Astrocyte (in vitro differentiated cells and primary cell): ENCODE measurements around the gene PIK3R2. TPM values are rescaled to one million over a fixed set of nuclear protein-coding genes. Genes with fewer than 3 reads are reported as not detected.
"Not testable (repeated sequence)": the region's sequence is repeated elsewhere in the genome, so short reads cannot be mapped to it uniquely, and the experiment has no call there.

Source experiments
- DNase-seq: peaks from one replicate; pipeline ENCODE4 v3.0.0-alpha.2; 2010; ENCODE audit warnings: low read depth
- FAIRE-seq: peaks from 2 replicates; lab custom pipeline; 2011; peaks lifted over from hg19 to GRCh38; lab: Jason Lieb, UNC
- H2AFZ ChIP-seq: 2 replicates; pipeline ENCODE4 v1.6.0; 2012; ENCODE audit warnings: low read depth, low read length, inconsistent platforms
- H3K27ac ChIP-seq: 2 replicates; pipeline ENCODE4 v1.5.1; 2011; ENCODE audit warnings: low read depth, low read length, inconsistent platforms
- H3K27me3 ChIP-seq: 2 replicates; pipeline ENCODE4 v1.6.0; 2011; ENCODE audit warnings: low read length, inconsistent platforms; ENCODE audit not compliant: insufficient read depth
- H3K36me3 ChIP-seq: 2 replicates; pipeline ENCODE4 v1.5.1; 2011; ENCODE audit warnings: low read length, inconsistent platforms; ENCODE audit not compliant: insufficient read depth
- H3K4me1 ChIP-seq: 2 replicates; pipeline ENCODE4 v1.5.1; 2011; ENCODE audit warnings: low read length, inconsistent platforms; ENCODE audit not compliant: insufficient read depth
- H3K4me2 ChIP-seq: 2 replicates; pipeline ENCODE4 v1.6.0; 2012; ENCODE audit warnings: low read length, inconsistent platforms
- H3K4me3 ChIP-seq: 2 replicates; pipeline ENCODE4 v1.5.1; 2011; ENCODE audit warnings: low read depth, mild to moderate bottlenecking, low read length, inconsistent platforms; ENCODE audit not compliant: insufficient read depth
- H3K79me2 ChIP-seq: 2 replicates; pipeline ENCODE4 v1.6.0; 2012; ENCODE audit warnings: mild to moderate bottlenecking, low read length, inconsistent platforms; ENCODE audit not compliant: insufficient read depth
- H3K9ac ChIP-seq: 2 replicates; pipeline ENCODE4 v1.6.0; 2012; ENCODE audit warnings: mild to moderate bottlenecking, low read length, inconsistent platforms
- H3K9me3 ChIP-seq: 2 replicates; pipeline ENCODE4 v1.5.1; 2012; ENCODE audit warnings: low read depth, mild to moderate bottlenecking, low read length, inconsistent platforms; ENCODE audit not compliant: insufficient read depth
- H4K20me1 ChIP-seq: 2 replicates; pipeline ENCODE4 v1.6.0; 2012; ENCODE audit warnings: low read length, inconsistent platforms; ENCODE audit not compliant: insufficient read depth
- H3K27ac Mint-ChIP-seq: one replicate; pipeline ENCODE4 v1.8.0; 2021; ENCODE audit warnings: mild to moderate bottlenecking, mixed read lengths; ENCODE audit not compliant: unreplicated experiment
- H3K27me3 Mint-ChIP-seq: one replicate; pipeline ENCODE4 v1.8.0; 2021; ENCODE audit warnings: low read depth, mixed read lengths; ENCODE audit not compliant: unreplicated experiment
- H3K36me3 Mint-ChIP-seq: one replicate; pipeline ENCODE4 v1.8.0; 2021; ENCODE audit warnings: low read depth, mixed read lengths; ENCODE audit not compliant: unreplicated experiment
- H3K4me1 Mint-ChIP-seq: one replicate; pipeline ENCODE4 v1.8.0; 2021; ENCODE audit warnings: low read depth, mixed read lengths; ENCODE audit not compliant: unreplicated experiment
- H3K4me3 Mint-ChIP-seq: one replicate; pipeline ENCODE4 v1.8.0; 2021; ENCODE audit warnings: mild to moderate bottlenecking, moderate library complexity, mixed read lengths; ENCODE audit not compliant: unreplicated experiment
- H3K9me3 Mint-ChIP-seq: one replicate; pipeline ENCODE4 v1.8.0; 2021; ENCODE audit warnings: mild to moderate bottlenecking, mixed read lengths; ENCODE audit not compliant: unreplicated experiment
- EZH2 ChIP-seq: IDR thresholded peaks from 2 replicates; pipeline ENCODE4 v1.6.1; 2012; ENCODE audit warnings: mild to moderate bottlenecking, low read length, inconsistent platforms; ENCODE audit not compliant: insufficient read depth
- total RNA-seq: library from RNA; stranded (reverse); gene quantifications from 2 replicates; pipeline ENCODE4 v1.2.1, GENCODE V29; 2021
- TF ChIP-seq, protein P1 (sequence below): IDR thresholded peaks from 2 replicates; pipeline ENCODE4 v1.5.1; 2011; ENCODE audit warnings: low read depth, mild to moderate bottlenecking, inconsistent platforms, low read length, moderate library complexity; ENCODE audit not compliant: insufficient read depth

PIK3R2 gene
- total RNA-seq, 1 donor from 2014 or later: 58.4 TPM

DNA sequence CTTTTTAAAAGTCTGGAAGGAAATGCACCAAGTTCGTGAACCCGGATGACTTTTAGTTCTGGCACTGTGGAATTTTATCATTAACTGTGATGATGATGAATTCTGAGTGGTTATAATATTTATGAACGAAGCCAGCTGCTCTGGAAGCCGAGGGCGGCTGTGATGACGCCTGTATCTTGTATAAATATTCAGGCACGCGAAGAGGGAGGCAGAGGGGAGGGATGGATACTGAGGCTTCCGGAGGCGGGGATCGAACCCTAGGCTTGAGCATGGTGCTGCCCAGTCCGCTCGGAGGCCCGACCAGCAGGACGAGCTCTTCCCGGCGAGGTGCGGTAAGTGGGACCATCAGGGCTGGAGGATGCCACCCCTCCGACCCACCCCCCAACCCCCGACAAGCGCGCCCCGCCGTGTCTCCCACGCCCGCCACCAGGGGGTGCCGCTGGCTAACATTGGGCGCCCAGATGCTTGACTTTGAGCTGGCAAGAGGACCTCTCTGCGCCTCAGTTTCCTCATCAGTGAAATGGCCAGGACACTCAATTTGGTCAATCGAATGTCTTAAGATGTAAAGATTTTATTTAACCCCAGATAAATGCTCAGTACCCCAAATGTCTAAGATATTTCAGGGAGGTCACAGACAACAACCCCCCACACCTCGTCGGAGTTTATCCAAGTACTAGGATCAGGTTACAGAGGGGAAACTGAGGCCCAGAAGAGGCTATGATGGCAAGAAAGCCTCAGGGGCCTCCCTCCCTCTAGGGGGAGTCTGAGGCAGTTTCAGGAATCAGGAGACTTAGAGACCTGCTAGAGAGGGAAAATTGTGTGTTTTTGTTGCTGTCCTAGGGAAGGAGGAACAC lies 55.4 kb downstream of the PIK3R2 start:
- peaks cover under 1% of the 10 kb centered on the region for H4K20me1 ChIP-seq
- no peak overlapping the region for H3K9ac ChIP-seq
- Mint-ChIP-seq H3K4me1 (no peaks in the 10 kb centered on the region), H3K9me3 (peaks cover under 1% of the 10 kb centered on the region), H3K4me3 (no peak overlapping the region), H3K27me3 (peaks cover 13% of the 10 kb centered on the region), H3K27ac (no peak overlapping the region), H3K36me3 (no peaks in the 10 kb centered on the region)
- peaks cover under 1% of the 10 kb centered on the region for H3K79me2 ChIP-seq
- H3K4me1 ChIP-seq: peaks cover 12% of the 10 kb centered on the region
- TF ChIP-seq, protein P1, sequence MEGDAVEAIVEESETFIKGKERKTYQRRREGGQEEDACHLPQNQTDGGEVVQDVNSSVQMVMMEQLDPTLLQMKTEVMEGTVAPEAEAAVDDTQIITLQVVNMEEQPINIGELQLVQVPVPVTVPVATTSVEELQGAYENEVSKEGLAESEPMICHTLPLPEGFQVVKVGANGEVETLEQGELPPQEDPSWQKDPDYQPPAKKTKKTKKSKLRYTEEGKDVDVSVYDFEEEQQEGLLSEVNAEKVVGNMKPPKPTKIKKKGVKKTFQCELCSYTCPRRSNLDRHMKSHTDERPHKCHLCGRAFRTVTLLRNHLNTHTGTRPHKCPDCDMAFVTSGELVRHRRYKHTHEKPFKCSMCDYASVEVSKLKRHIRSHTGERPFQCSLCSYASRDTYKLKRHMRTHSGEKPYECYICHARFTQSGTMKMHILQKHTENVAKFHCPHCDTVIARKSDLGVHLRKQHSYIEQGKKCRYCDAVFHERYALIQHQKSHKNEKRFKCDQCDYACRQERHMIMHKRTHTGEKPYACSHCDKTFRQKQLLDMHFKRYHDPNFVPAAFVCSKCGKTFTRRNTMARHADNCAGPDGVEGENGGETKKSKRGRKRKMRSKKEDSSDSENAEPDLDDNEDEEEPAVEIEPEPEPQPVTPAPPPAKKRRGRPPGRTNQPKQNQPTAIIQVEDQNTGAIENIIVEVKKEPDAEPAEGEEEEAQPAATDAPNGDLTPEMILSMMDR: no peak
- TF ChIP-seq EZH2: no peak
- H3K36me3 ChIP-seq: no peaks in the 10 kb centered on the region
- FAIRE-seq: no peak
- H3K4me2 ChIP-seq: peak overlapping the region; percentile 10
- no peak overlapping the region for H3K4me3 ChIP-seq
- DNase-seq: peak; percentile 55
- H3K27me3 ChIP-seq: no peaks in the 10 kb centered on the region
- H3K27ac ChIP-seq: no peak overlapping the region
- no peaks in the 10 kb centered on the region for H3K9me3 ChIP-seq
- H2AFZ ChIP-seq: no peak overlapping the region

DNA sequence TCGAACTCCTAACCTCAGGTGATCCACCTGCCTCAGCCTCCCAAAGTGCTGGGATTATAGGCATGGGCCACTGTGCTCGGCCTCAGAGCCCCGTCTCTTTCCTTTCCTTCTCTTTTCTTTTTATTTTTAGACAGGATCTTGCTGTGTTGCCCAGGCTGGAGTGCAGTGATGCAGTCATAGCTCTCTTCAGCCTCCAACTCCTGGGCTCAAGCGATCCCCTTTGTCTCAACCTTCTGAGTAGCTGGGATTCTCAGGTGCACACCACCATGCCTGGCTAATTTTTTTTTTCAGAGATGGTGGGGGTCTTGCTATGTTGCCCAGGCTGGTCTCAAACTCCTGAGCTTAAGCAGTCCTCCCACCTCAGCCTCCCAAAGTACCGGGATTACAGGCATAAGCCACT lies 56.9 kb downstream of the PIK3R2 start:
- H3K4me3 Mint-ChIP-seq, H4K20me1 ChIP-seq, H3K4me1 Mint-ChIP-seq, H3K27ac Mint-ChIP-seq, H3K36me3 ChIP-seq, H3K79me2 ChIP-seq, H3K9me3 ChIP-seq, H3K4me3 ChIP-seq, H3K9ac ChIP-seq, H3K4me2 ChIP-seq, DNase-seq, H3K4me1 ChIP-seq, FAIRE-seq, H3K27ac ChIP-seq, H3K27me3 ChIP-seq, H3K36me3 Mint-ChIP-seq, H3K9me3 Mint-ChIP-seq, H2AFZ ChIP-seq: not testable (repeated sequence)
- peaks cover 13% of the 10 kb centered on the region for H3K27me3 Mint-ChIP-seq

DNA sequence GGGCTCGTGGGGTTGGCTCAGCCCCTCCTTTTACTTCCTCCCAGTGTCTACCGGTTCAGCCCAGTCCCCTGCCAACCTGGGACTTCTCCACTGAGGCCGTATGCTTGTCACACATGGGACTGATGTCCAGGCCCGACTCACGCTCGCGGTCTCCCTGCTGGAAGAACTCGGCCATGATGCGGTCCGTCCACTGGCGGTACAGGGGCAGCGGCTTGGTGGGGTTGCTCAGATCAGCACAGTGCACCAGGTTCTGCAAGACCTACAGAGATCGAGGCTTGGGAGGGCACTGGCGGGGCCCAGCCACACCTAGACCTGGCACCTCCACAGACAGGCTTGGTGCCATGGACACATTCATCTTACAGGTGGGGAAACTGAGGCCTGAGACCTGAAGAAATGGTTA lies 58.7 kb downstream of the PIK3R2 start:
- H2AFZ ChIP-seq: no peak overlapping the region
- H3K79me2 ChIP-seq: no peaks in the 10 kb centered on the region
- Mint-ChIP-seq H3K27me3 (peaks cover 13% of the 10 kb centered on the region), H3K27ac (no peak overlapping the region), H3K4me1 (peaks cover 5% of the 10 kb centered on the region), H3K9me3 (no peaks in the 10 kb centered on the region), H3K4me3 (no peak overlapping the region), H3K36me3 (no peaks in the 10 kb centered on the region)
- DNase-seq: no peak
- H3K27me3 ChIP-seq: no peaks in the 10 kb centered on the region
- H3K36me3 ChIP-seq: no peaks in the 10 kb centered on the region
- H4K20me1 ChIP-seq: no peaks in the 10 kb centered on the region
- no peaks in the 10 kb centered on the region for H3K9me3 ChIP-seq
- no peak overlapping the region for H3K4me2 ChIP-seq
- no peak overlapping the region for H3K4me3 ChIP-seq
- peaks cover 6% of the 10 kb centered on the region for H3K4me1 ChIP-seq
- no peak for TF ChIP-seq EZH2
- TF ChIP-seq, protein P1: no peak
- H3K27ac ChIP-seq: no peak overlapping the region
- H3K9ac ChIP-seq: no peak overlapping the region
- FAIRE-seq: no peak
